ENCODE measurements around the gene ARHGEF28.

Gene ARHGEF28

DNA sequence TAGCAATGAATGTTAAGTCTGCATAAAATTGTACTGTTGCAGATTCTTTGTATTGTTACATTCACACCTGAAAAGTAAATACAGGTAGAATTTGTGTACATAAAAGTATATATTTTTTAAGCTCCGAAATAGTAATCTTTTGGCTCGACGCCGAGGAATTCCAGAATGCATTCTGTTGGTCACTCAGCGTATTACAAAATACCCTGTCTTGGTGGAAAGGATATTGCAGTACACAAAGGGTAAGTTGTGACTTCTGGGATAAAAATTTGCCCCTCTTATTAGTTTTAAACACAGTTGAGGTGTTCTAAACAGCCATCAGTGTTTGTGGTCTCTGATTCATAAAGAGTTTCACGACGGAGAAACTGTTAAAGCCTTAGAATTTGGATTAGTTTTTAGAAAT lies 257.6 kb downstream of the ARHGEF28 start:
- in situ Hi-C loops (cut with MboI; ENCODE audit: low sequenced_read_pairs, unreplicated experiment), result no loop called here
- TF ChIP-seq, protein P1, sequence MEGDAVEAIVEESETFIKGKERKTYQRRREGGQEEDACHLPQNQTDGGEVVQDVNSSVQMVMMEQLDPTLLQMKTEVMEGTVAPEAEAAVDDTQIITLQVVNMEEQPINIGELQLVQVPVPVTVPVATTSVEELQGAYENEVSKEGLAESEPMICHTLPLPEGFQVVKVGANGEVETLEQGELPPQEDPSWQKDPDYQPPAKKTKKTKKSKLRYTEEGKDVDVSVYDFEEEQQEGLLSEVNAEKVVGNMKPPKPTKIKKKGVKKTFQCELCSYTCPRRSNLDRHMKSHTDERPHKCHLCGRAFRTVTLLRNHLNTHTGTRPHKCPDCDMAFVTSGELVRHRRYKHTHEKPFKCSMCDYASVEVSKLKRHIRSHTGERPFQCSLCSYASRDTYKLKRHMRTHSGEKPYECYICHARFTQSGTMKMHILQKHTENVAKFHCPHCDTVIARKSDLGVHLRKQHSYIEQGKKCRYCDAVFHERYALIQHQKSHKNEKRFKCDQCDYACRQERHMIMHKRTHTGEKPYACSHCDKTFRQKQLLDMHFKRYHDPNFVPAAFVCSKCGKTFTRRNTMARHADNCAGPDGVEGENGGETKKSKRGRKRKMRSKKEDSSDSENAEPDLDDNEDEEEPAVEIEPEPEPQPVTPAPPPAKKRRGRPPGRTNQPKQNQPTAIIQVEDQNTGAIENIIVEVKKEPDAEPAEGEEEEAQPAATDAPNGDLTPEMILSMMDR (IDR thresholded peaks at IDR 0.05; ENCODE audit: borderline replicate concordance, control extremely low read depth, extremely low read depth, insufficient read depth, missing control alignments), result no peak
- DNase-seq (ENCODE audit: low spot score), result no peak

DNA sequence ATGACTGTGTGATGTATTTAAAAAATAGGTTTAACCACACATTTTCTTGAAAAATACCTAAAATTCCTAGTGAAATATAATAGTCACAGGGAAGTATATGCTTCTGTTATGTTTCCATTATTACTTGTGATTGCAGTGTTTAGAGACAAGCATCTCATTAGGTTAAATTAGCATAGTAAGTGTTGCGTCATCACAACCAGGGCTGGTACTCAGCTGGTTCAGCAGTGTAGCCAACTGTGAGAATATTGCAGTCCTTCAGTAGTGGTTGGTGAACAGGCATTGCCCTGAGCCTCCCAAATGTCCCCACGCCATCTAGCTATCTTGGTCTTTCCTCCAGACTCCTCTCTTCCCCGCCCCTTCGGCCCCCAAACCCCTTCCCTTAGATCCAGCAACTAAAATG lies 261.7 kb downstream of the ARHGEF28 start:
- TF ChIP-seq, protein P1 (IDR thresholded peaks at IDR 0.05; ENCODE audit: borderline replicate concordance, control extremely low read depth, extremely low read depth, insufficient read depth, missing control alignments), result no peak
- in situ Hi-C loops (cut with MboI; ENCODE audit: low sequenced_read_pairs, unreplicated experiment), result no loop called here
- DNase-seq (ENCODE audit: low spot score), result no peak

DNA sequence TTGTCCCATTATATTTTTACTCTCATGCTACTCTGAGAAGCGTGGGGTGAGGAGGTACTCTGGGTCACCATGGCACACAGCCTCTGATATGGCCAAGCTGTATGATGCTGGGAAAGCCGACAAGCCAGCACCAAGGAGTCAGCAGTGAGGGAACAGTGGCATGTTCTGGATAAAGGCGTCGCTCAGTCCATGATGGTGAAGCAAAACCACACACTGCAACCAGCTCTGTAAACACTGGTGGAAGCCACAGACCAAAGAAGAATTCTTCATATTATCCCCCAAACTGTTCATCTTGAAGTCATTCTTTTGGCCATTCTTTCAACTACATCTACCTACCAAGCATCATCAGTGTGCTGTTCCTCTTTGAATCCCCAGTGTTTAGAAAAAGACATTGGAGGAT lies 264.6 kb downstream of the ARHGEF28 start:
- TF ChIP-seq, protein P1 (IDR thresholded peaks at IDR 0.05; ENCODE audit: borderline replicate concordance, control extremely low read depth, extremely low read depth, insufficient read depth, missing control alignments), result no peak
- DNase-seq (ENCODE audit: low spot score), result no peak
- in situ Hi-C loops (cut with MboI; ENCODE audit: low sequenced_read_pairs, unreplicated experiment), result no loop called here

- DNase-seq (ENCODE audit: low spot score), result no peak
- TF ChIP-seq, protein P1 (IDR thresholded peaks at IDR 0.05; ENCODE audit: borderline replicate concordance, control extremely low read depth, extremely low read depth, insufficient read depth, missing control alignments), result no peak
- in situ Hi-C loops (cut with MboI; ENCODE audit: low sequenced_read_pairs, unreplicated experiment), result no loop called here
Measured at GRCh38 chr5:73892218-73892617, 266.2 kb downstream of the ARHGEF28 start.

- TF ChIP-seq, protein P1 (IDR thresholded peaks at IDR 0.05; ENCODE audit: borderline replicate concordance, control extremely low read depth, extremely low read depth, insufficient read depth, missing control alignments), result no peak
- no peak for DNase-seq (ENCODE audit: low spot score)
- in situ Hi-C loops (cut with MboI; ENCODE audit: low sequenced_read_pairs, unreplicated experiment), result no loop called here
Measured at GRCh38 chr5:73892806-73893205, 266.8 kb downstream of the ARHGEF28 start.

- TF ChIP-seq, protein P1 (IDR thresholded peaks at IDR 0.05; ENCODE audit: borderline replicate concordance, control extremely low read depth, extremely low read depth, insufficient read depth, missing control alignments), result no peak
- in situ Hi-C loops (cut with MboI; ENCODE audit: low sequenced_read_pairs, unreplicated experiment), result no loop called here
- no peak for DNase-seq (ENCODE audit: low spot score)
Measured at GRCh38 chr5:73893813-73894212, 267.8 kb downstream of the ARHGEF28 start.

DNA sequence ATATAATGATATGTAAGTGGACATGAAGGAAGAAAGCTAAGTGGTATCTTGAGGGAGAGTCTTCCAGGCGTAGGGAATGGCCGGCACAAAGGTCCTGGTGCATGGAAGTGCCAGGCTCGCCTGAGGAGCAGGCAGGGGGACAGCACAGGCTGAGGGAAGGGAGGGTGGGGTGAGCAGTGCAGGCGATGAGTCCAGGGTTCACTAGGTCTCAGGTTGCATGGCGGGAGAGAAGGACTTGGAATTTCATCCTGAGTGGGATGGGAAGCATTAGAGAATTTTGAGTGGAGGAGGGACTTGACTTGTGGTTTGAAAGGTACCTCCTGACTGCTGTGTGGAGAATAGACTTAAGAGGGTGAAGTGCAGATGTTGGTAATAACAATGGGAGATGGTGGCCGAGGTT lies 268.9 kb downstream of the ARHGEF28 start:
- no peak for DNase-seq (ENCODE audit: low spot score)
- in situ Hi-C loops (cut with MboI; ENCODE audit: low sequenced_read_pairs, unreplicated experiment), result no loop called here

More for the DNA sequence above, 268.9 kb downstream of the ARHGEF28 start:
- TF ChIP-seq, protein P1 (IDR thresholded peaks at IDR 0.05; ENCODE audit: borderline replicate concordance, control extremely low read depth, extremely low read depth, insufficient read depth, missing control alignments), result no peak
